ENCODE results near the gene RNF224.

RNF224 gene

GRCh38 chr9:137275588-137276472, 48.5 kb downstream of the RNF224 start:
- DNase-seq, result no peak

- peak; percentile 61 for DNase-seq
These were observed 49.4 kb downstream of the RNF224 start for GRCh38 chr9:137276473-137277328.

- DNase-seq, result no peak
These were observed 50.2 kb downstream of the RNF224 start, which contains the start of gene TOR4A for GRCh38 chr9:137277329-137278041. TOR4A (plus strand) TSS chr9:137277726; CDS start chr9:137278690, 964 bp downstream.

- DNase-seq, result no peak
These were observed 50.9 kb downstream of the RNF224 start for GRCh38 chr9:137278061-137278701.
